HCT116 (cell line): ENCODE measurements around the gene APPL1. TPM values are rescaled to one million over a fixed set of nuclear protein-coding genes. Genes with fewer than 3 reads are reported as not detected.

Experiments used
- ATAC-seq: fragments of 200-7000 bp; cut with Tn5 transposase; 2 replicates; pipeline ENCODE4 v1.9.1; 2020; ENCODE audit warnings: mild to moderate bottlenecking, moderate library complexity
- BruUV-seq: library from RNA; stranded (reverse); fragments of 400-500 nt; replicated peaks from 2 replicates; lab custom pipeline; 2021; lab: Mats Ljungman, UMichigan
- CTCF ChIA-PET: fragments of 300-600 bp; sonication (Branson Sonifier 250); formaldehyde crosslinking; loops from one replicate; lab custom pipeline; 2021; ENCODE audit warnings: antibody characterized with exemption; lab: Charles Lee
- POLR2A ChIA-PET: fragments of 300-600, 350-600 bp; sonication (Branson Sonifier 250); formaldehyde crosslinking; loops from one replicate; lab custom pipeline; 2021; ENCODE audit warnings: antibody characterized with exemption; lab: Charles Lee
- RAD21 ChIA-PET, 2 experiments: fragments of 300-600 bp; sonication (Branson Sonifier 250); formaldehyde crosslinking; loops; one replicate each; lab custom pipeline; 2023; ENCODE audit warnings: low total read pairs in 2 of 2; ENCODE audit not compliant: uncharacterized antibody in 2 of 2, unreplicated experiment in 2 of 2, low non-redundant PET in 1 of 2; lab: Charles Lee
- DNase-seq: peaks from one replicate; pipeline ENCODE4 v3.0.0-alpha.2; 2010; ENCODE audit warnings: low read depth, low spot score
- H2AFZ ChIP-seq: fragments of 200-600 bp; shearing (Covaris generic), sonication (generic); 2 replicates; pipeline ENCODE4 v1.6.1; 2017; ENCODE audit warnings: low read depth, mixed run types, mixed read lengths, antibody characterized with exemption, low read length; ENCODE audit not compliant: poor library complexity, severe bottlenecking
- H3K27ac ChIP-seq: 2 replicates; pipeline ENCODE4 v1.5.1; 2012; ENCODE audit warnings: low read depth, low read length
- H3K27me3 ChIP-seq: fragments of 200-600 bp; sonication (generic); 2 replicates; pipeline ENCODE4 v1.6.1; 2016; ENCODE audit warnings: mixed run types, low read length, mixed read lengths; ENCODE audit not compliant: insufficient read depth
- H3K36me3 ChIP-seq, 2 experiments: fragments of 200-500 bp in 1 of 2; fragments of 200-600 bp in 1 of 2; sonication (Bioruptor generic) in 1 of 2; sonication (generic) in 1 of 2; 2 replicates each; pipeline versions ENCODE4 v1.5.1 to v1.6.1; 2014 to 2016; ENCODE audit warnings: low read length in 2 of 2, inconsistent platforms in 1 of 2, mixed read lengths in 1 of 2, mixed run types in 1 of 2; ENCODE audit not compliant: insufficient read depth in 2 of 2, control insufficient read depth in 1 of 2
- H3K4me1 ChIP-seq, 2 experiments: fragments of 200-600 bp in 1 of 2; sonication (generic) in 1 of 2; 2 replicates each; pipeline versions ENCODE4 v1.5.1 to v1.6.1; 2012 to 2017; ENCODE audit warnings: low read length in 2 of 2, inconsistent platforms in 1 of 2, mild to moderate bottlenecking in 1 of 2, mixed read lengths in 1 of 2, mixed run types in 1 of 2, moderate library complexity in 1 of 2; ENCODE audit not compliant: insufficient read depth in 2 of 2, control insufficient read depth in 1 of 2
- H3K4me2 ChIP-seq: fragments of 200-600 bp; sonication (generic); 2 replicates; pipeline ENCODE4 v1.6.1; 2017; ENCODE audit warnings: mixed run types, low read length, mixed read lengths
- H3K4me3 ChIP-seq, 2 experiments: fragments of 200-600 bp in 1 of 2; sonication (generic) in 1 of 2; replicated peaks in 1 of 2; 2 replicates each; pipeline ENCODE4 v1.5.1; 2011 to 2016; ENCODE audit warnings: low read length in 2 of 2, control low read depth in 1 of 2, low read depth in 1 of 2, mild to moderate bottlenecking in 1 of 2, mixed read lengths in 1 of 2, mixed run types in 1 of 2
- H3K79me2 ChIP-seq: fragments of 200-600 bp; sonication (generic); 2 replicates; pipeline ENCODE4 v1.6.1; 2017; ENCODE audit warnings: mild to moderate bottlenecking, mixed run types, low read length, moderate library complexity, mixed read lengths; ENCODE audit not compliant: insufficient read depth
- H3K9ac ChIP-seq: fragments of 200-600 bp; sonication (generic); 2 replicates; pipeline ENCODE4 v1.6.1; 2016; ENCODE audit warnings: low read length, mixed read lengths
- H3K9me2 ChIP-seq: fragments of 200-600 bp; sonication (generic), shearing (Covaris generic); 2 replicates; pipeline ENCODE4 v1.6.1; 2017; ENCODE audit warnings: mixed run types, mild to moderate bottlenecking, moderate library complexity; ENCODE audit not compliant: insufficient read depth
- H3K9me3 ChIP-seq, 2 experiments: fragments of 200-500 bp in 1 of 2; fragments of 200-600 bp in 1 of 2; sonication (Bioruptor generic) in 1 of 2; sonication (generic) in 1 of 2; 2 replicates each; pipeline ENCODE4 v1.6.1; 2014 to 2017; ENCODE audit warnings: low read length in 2 of 2, mixed read lengths in 2 of 2, inconsistent platforms in 1 of 2, low read depth in 1 of 2, mild to moderate bottlenecking in 1 of 2, mixed run types in 1 of 2, moderate library complexity in 1 of 2; ENCODE audit not compliant: control insufficient read depth in 1 of 2, insufficient read depth in 1 of 2
- H4K20me1 ChIP-seq: fragments of 200-600 bp; sonication (generic), shearing (Covaris generic); 2 replicates; pipeline ENCODE4 v1.6.1; 2017; ENCODE audit warnings: mixed run types, mild to moderate bottlenecking, moderate library complexity; ENCODE audit not compliant: insufficient read depth
- ATF3 ChIP-seq: IDR thresholded peaks from 2 replicates; pipeline ENCODE4 v1.6.1; 2012
- CBX3 ChIP-seq: IDR thresholded peaks from 2 replicates; pipeline ENCODE4 v1.6.1; 2012; ENCODE audit warnings: low read depth
- CEBPB ChIP-seq: IDR thresholded peaks from 2 replicates; pipeline ENCODE4 v1.6.1; 2012; ENCODE audit warnings: low read depth
- EGR1 ChIP-seq: IDR thresholded peaks from 2 replicates; pipeline ENCODE4 v1.6.1; 2012; ENCODE audit warnings: low read depth
- ELF1 ChIP-seq: IDR thresholded peaks from 2 replicates; pipeline ENCODE4 v1.6.1; 2012; ENCODE audit warnings: low read depth, borderline replicate concordance
- EZH2 ChIP-seq: fragments of 200-600 bp; sonication (generic); IDR thresholded peaks from 2 replicates; pipeline ENCODE4 v1.6.1; 2017; ENCODE audit warnings: antibody characterized with exemption, mixed run types
- EZH2phosphoT487 ChIP-seq: fragments of 200-600 bp; IDR thresholded peaks from 2 replicates; pipeline ENCODE4 v1.6.1; 2018; ENCODE audit warnings: antibody characterized with exemption, borderline replicate concordance
- JUND ChIP-seq: IDR thresholded peaks from 2 replicates; pipeline ENCODE4 v1.6.1; 2012
- POLR2AphosphoS5 ChIP-seq: IDR thresholded peaks from 2 replicates; pipeline ENCODE4 v1.6.1; 2011; ENCODE audit warnings: mild to moderate bottlenecking, low read depth, low read length, moderate library complexity
- SIN3A ChIP-seq: IDR thresholded peaks from 2 replicates; pipeline ENCODE4 v1.6.1; 2012; ENCODE audit warnings: low read depth
- SP1 ChIP-seq: IDR thresholded peaks from 2 replicates; pipeline ENCODE4 v1.6.1; 2012; ENCODE audit warnings: low read depth
- SRF ChIP-seq: IDR thresholded peaks from 2 replicates; pipeline ENCODE4 v1.6.1; 2012; ENCODE audit warnings: low read depth
- ZFX ChIP-seq: fragments of 450-650 bp; IDR thresholded peaks from 2 replicates; pipeline ENCODE4 v1.6.1; 2017
- ZNF274 ChIP-seq: fragments of 200-500 bp; sonication (Bioruptor generic); IDR thresholded peaks from 2 replicates; pipeline ENCODE4 v1.6.1; 2014; ENCODE audit warnings: mild to moderate bottlenecking, low read depth, low read length, inconsistent platforms
- intact Hi-C: fragments of 100-400 bp; cut with micrococcal nuclease; formaldehyde crosslinking; loops from 2 replicates; pipeline ENCODE4 v1.10.0; 2022
- total RNA-seq: library from RNA; stranded (reverse); gene quantifications from one replicate; pipeline ENCODE4 v1.2.1, GENCODE V29; 2021; ENCODE audit not compliant: unreplicated experiment
- TF ChIP-seq, protein P1 (sequence below): IDR thresholded peaks from 2 replicates; pipeline ENCODE4 v1.6.1; 2012

The APPL1 gene
- total RNA-seq, 1 experiment from 2014 or later, result 30.8 TPM

DNA sequence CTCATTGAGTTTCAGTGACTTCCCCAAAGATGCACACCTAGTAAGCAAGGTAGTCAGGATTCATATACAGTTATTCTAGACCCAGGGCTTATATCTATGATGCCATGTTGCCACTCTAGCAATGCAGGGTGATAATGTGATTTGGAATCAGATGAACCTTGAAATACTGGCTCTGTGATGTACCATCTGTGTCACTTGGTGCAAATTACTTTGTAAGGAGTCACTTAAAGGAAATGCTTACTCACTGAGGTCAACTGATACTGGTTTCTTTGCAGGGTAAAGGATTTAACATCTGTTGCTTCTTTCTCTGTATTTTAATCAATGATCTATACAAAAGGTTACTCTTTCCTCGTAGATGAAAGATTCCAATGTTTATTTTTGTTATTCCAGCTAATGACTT lies 54.2 kb downstream of the APPL1 start (continued):
- TF ChIP-seq SIN3A (no peak), ELF1 (no peak), EGR1 (no peak), ZFX (no peak), SP1 (no peak), POLR2AphosphoS5 (no peak), EZH2phosphoT487 (no peak), CBX3 (no peak)
- TF ChIP-seq, protein P1, sequence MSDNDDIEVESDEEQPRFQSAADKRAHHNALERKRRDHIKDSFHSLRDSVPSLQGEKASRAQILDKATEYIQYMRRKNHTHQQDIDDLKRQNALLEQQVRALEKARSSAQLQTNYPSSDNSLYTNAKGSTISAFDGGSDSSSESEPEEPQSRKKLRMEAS, result no peak

DNA sequence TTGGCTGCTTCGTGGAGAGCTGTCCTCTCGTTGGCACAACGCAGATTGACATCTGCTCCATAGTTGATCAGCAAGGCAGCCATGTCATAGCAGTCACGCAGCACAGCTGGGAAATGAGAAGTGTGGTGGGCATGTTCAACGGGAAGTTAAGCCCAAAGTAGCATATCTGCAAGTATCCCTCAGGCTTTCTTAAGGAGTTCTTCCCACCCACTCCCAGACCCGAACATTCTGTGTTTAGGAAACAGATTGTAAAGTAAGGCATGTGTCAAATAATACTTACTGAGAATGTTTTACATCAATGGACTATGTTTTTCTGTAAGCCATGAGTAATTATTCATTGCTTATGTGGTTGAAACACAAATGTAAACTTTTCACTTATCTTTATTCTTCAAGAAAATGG lies 55.8 kb downstream of the APPL1 start:
- no peak overlapping the region for H3K4me3 ChIP-seq
- no TSS peak for BruUV-seq
- ChIA-PET POLR2A (interaction anchor here (0.6 kb wide), 1 partner anchor 238 kb away, joined by 3 read pairs; no protein-coding TSS in a partner anchor), CTCF (no interaction called here), RAD21 (no interaction called here)
- no peaks in the 10 kb centered on the region for H3K9me2 ChIP-seq
- no peak overlapping the region for H2AFZ ChIP-seq
- H3K4me2 ChIP-seq, result no peak overlapping the region
- no peaks in the 10 kb centered on the region for H3K9me3 ChIP-seq
- DNase-seq (no peak), ATAC-seq (no peak)
- no peak overlapping the region for H3K9ac ChIP-seq
- H3K36me3 ChIP-seq, result no peaks in the 10 kb centered on the region
- H4K20me1 ChIP-seq, result no peaks in the 10 kb centered on the region
- H3K27me3 ChIP-seq, result no peaks in the 10 kb centered on the region
- peaks cover 0 to 7% of the 10 kb centered on the region in 2 experiments; a peak in 1 of 4 replicates for H3K4me1 ChIP-seq
- no peak overlapping the region for H3K27ac ChIP-seq
- H3K79me2 ChIP-seq, result no peaks in the 10 kb centered on the region
- intact Hi-C loops, result no loop called here
- TF ChIP-seq EZH2 (no peak), CEBPB (no peak), SRF (no peak), SIN3A (no peak), ZFX (no peak), ATF3 (no peak), ZNF274 (no peak), JUND (no peak)
- TF ChIP-seq, protein P1, result no peak
